ENCODE results near the gene MAP10.
"Not testable (repeated sequence)": the region's sequence is repeated elsewhere in the genome, so short reads cannot be mapped to it uniquely, and the experiment has no call there.

The MAP10 gene, protein sequence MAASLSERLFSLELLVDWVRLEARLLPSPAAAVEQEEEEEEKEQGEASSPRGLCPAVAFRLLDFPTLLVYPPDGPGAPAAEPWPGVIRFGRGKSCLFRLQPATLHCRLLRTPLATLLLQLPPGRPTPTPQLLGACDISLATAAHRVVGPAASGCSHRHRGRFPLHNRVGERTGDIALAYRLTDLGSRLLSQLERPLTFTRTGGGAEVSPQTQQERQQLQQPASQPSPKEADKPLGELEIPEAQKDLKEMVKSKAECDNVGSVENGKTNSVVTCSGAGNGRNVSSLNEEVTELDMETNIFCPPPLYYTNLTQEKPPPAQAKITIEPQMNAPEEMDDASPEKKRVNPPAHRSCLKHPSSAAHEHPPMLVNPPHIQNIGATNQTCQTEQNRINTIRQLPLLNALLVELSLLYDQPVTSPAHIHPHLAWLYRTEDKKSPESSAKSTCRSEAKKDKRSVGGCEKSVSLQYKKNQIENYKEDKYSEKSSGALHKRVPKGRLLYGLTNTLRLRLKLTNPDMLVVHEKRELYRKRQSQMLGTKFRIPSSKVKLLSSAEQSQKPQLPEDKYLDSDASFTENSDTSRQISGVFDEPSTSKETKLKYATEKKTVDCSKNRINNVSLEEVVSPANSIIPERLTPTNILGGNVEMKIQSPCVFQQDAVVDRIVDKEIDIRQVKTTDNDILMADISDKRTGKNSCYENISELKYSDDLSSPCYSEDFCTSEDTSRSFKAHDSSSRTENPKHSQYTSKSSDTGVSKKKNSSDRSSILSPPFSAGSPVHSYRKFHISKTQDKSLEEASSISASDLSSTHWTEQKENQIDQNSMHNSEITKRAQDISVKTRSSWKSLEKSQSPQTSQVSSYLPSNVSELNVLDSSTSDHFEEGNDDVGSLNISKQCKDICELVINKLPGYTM

DNA sequence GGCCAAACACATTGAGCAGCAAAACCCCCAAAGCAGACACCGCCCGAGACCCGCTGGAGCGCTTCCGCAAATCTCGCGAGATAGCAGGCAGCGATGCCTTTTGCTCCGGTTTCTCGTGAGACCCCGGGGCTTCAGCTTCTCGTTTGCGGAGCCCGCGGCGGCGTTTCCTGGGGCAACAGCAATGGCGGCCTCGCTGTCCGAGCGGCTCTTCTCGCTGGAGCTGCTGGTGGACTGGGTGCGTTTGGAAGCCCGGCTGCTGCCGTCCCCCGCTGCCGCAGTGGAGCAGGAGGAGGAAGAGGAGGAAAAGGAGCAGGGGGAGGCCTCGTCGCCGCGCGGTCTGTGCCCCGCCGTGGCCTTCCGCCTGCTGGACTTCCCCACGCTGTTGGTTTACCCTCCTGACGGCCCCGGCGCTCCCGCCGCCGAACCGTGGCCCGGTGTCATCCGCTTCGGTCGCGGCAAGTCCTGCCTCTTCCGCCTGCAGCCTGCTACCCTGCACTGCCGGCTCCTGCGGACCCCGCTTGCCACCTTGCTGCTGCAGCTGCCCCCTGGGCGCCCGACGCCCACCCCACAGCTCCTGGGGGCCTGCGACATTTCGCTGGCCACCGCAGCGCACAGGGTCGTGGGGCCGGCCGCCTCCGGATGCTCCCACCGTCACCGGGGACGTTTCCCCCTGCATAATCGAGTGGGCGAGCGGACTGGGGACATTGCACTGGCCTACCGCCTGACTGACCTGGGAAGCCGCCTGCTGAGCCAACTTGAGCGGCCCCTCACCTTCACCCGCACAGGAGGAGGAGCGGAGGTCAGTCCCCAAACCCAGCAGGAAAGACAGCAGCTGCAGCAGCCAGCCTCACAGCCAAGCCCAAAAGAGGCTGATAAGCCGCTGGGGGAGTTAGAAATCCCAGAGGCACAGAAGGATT lies at the start of gene MAP10:
TSS of gene MAP10 (plus strand) at position 148 of the 917 bp plus-strand sequence. CDS start at position 182, 34 bp downstream.
- DNase-seq (ENCODE audit: insufficient read length, low spot score) (peak; percentile 43), FAIRE-seq (no peak)

- no peak for FAIRE-seq
- DNase-seq (ENCODE audit: insufficient read length, low spot score): no peak
These were observed 40.6 kb upstream of the MAP10 start for GRCh38 chr1:232764458-232765251.

- DNase-seq (ENCODE audit: insufficient read length, low spot score) (no peak), FAIRE-seq (no peak)
These were observed 39.7 kb upstream of the MAP10 start for GRCh38 chr1:232765542-232765941.

DNA sequence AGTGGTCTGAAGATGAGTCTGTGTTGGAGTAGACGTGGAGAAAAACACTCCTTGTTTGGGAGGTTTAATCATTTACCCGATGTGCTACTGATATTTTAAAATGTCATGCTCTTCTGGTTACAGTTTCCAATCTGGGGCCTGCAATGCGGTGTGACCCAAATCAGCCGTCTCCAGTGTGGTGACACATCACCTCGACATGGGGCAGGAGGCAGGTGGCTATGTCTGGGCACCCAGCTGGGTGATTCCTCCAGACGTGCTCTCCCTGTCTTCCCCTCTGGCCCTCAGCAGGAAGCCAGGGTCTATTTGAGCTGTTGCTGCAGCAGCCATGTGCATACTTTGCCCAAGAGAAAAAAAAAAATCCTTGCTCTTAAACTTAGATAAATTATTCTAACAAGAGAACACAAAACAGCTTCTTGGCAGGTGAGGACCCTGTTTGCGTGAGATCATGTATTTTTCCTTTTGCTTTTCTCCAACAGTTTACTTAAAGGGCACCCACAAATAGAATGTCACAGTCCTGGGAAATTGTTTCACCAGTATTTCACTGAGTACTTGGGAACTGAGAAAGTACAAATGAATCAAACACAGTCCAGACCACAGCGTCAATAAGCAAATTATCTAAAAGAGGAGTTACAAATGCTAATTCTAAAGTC lies 38.9 kb upstream of the MAP10 start:
- no peak for DNase-seq (ENCODE audit: insufficient read length, low spot score)
- FAIRE-seq: no peak

- FAIRE-seq (no peak), DNase-seq (ENCODE audit: insufficient read length, low spot score) (no peak)
These were observed 38.3 kb upstream of the MAP10 start for GRCh38 chr1:232766904-232767303.

- peak; percentile 74 for DNase-seq (ENCODE audit: insufficient read length, low spot score)
- no peak for FAIRE-seq
These were observed 37.7 kb upstream of the MAP10 start for GRCh38 chr1:232767305-232768074.

GRCh38 chr1:232768793-232769192 lies 36.4 kb upstream of the MAP10 start:
- FAIRE-seq: no peak
- DNase-seq (ENCODE audit: insufficient read length, low spot score): no peak

DNA sequence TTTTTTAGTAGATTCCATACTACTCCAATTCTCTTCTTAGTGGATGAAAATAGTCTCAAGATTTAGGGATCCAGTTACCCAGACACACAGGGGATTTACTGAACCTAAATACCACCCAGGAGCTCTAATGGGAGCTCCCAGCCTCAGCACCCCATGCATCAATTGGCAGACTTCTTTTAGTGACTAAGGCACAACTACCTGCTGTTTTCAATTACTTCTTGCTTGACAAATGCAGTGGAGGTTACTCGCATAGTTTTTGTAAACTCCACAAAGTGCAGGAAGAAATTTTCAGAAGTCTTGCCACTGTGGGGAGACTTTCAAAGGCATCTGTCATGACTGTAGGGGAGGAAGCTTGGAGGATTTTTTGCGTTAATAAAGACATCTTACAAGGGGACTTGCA lies 35.5 kb upstream of the MAP10 start:
- DNase-seq (ENCODE audit: insufficient read length, low spot score) (no peak), FAIRE-seq (no peak)

GRCh38 chr1:232773752-232774151 lies 31.5 kb upstream of the MAP10 start:
- no peak for FAIRE-seq

GRCh38 chr1:232776526-232777106 lies 28.6 kb upstream of the MAP10 start:
- DNase-seq (ENCODE audit: insufficient read length, low spot score) (no peak), FAIRE-seq (no peak)

More at GRCh38 chr1:232773752-232774151, 31.5 kb upstream of the MAP10 start:
- no peak for DNase-seq (ENCODE audit: insufficient read length, low spot score)

GRCh38 chr1:232780354-232780753 lies 24.9 kb upstream of the MAP10 start:
- DNase-seq (ENCODE audit: insufficient read length, low spot score): no peak
- no peak for FAIRE-seq

GRCh38 chr1:232784794-232785193 lies 20.4 kb upstream of the MAP10 start:
- FAIRE-seq (no peak), DNase-seq (ENCODE audit: insufficient read length, low spot score) (no peak)

GRCh38 chr1:232785630-232786029 lies 19.6 kb upstream of the MAP10 start:
- DNase-seq (ENCODE audit: insufficient read length, low spot score); FAIRE-seq: not testable (repeated sequence)

GRCh38 chr1:232786845-232787455 lies 18.3 kb upstream of the MAP10 start:
- no peak for DNase-seq (ENCODE audit: insufficient read length, low spot score)
- FAIRE-seq: no peak

GRCh38 chr1:232788235-232788872 lies 16.9 kb upstream of the MAP10 start:
- DNase-seq (ENCODE audit: insufficient read length, low spot score) (no peak), FAIRE-seq (no peak)

GRCh38 chr1:232789651-232790050 lies 15.6 kb upstream of the MAP10 start:
- no peak for FAIRE-seq
- no peak for DNase-seq (ENCODE audit: insufficient read length, low spot score)

DNA sequence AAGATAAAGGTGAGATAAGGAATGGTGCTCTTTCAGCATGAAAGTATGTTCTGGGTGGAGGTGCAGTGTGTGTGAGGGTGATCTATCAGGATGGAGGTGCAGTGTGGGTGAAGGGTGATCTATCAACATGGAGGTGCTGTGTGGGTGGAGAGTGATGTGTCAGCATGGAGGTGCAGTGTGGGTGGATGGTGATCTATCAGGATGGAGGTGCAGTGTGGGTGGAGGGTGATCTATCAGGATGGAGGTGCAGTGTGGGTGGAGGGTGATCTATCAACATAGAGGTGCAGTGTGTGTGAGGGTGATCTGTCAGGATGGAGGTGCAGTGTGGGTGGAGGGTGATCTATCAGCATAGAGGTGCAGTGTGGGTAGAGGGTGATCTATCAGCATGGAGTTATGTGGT lies 12.3 kb upstream of the MAP10 start:
- DNase-seq (ENCODE audit: insufficient read length, low spot score) (no peak), FAIRE-seq (peak; percentile 86)

Data from HTR-8/SVneo (cell line).